H1 (cell line): Measurements from ENCODE around the gene RHEB. TPM values are rescaled to one million over a fixed set of nuclear protein-coding genes. Genes with fewer than 3 reads are reported as not detected.

Source experiments
- CTCF ChIA-PET: fragments of 300-600 bp; sonication (Branson Sonifier 250); formaldehyde crosslinking; loops from one replicate; lab custom pipeline; 2021; ENCODE audit not compliant: partially characterized antibody; lab: Charles Lee
- POLR2A ChIA-PET: fragments of 300-600 bp; sonication (Branson Sonifier 250); formaldehyde crosslinking; loops from one replicate; lab custom pipeline; 2021; ENCODE audit warnings: inconsistent platforms; ENCODE audit not compliant: partially characterized antibody; lab: Charles Lee
- DNase-seq, 2 experiments: peaks; one replicate each; pipeline versions ENCODE4 v3.0.0 to v3.0.0-alpha.2; 2010 to 2022; ENCODE audit warnings: low spot score in 2 of 2, low read depth in 1 of 2, mixed read lengths in 1 of 2
- FAIRE-seq: peaks from 2 replicates; lab custom pipeline; 2011; peaks lifted over from hg19 to GRCh38; lab: Jason Lieb, UNC
- H2AFZ ChIP-seq: 2 replicates; pipeline ENCODE4 v1.8.1; 2012; ENCODE audit warnings: low read length, inconsistent platforms
- H2AK5ac ChIP-seq: 2 replicates; pipeline ENCODE4 v1.6.1; 2013; ENCODE audit warnings: low read depth, low read length
- H2BK120ac ChIP-seq: replicated peaks from 2 replicates; pipeline ENCODE3; 2013; ENCODE audit warnings: low read depth, low read length, inconsistent platforms
- H2BK12ac ChIP-seq: 2 replicates; pipeline ENCODE4 v1.6.1; 2013; ENCODE audit warnings: low read depth, low read length
- H2BK15ac ChIP-seq: 2 replicates; pipeline ENCODE4 v1.6.1; 2013; ENCODE audit warnings: low read length
- H2BK20ac ChIP-seq: 2 replicates; pipeline ENCODE4 v1.6.1; 2013; ENCODE audit warnings: low read length
- H2BK5ac ChIP-seq: 2 replicates; pipeline ENCODE4 v1.6.1; 2013; ENCODE audit warnings: low read depth, low read length
- H3K14ac ChIP-seq: 2 replicates; pipeline ENCODE4 v1.6.1; 2013; ENCODE audit warnings: inconsistent platforms; ENCODE audit not compliant: insufficient read length
- H3K18ac ChIP-seq: 2 replicates; pipeline ENCODE4 v1.6.1; 2013; ENCODE audit warnings: low read length; ENCODE audit errors: extremely low read depth
- H3K23ac ChIP-seq: 2 replicates; pipeline ENCODE4 v1.6.1; 2013; ENCODE audit warnings: inconsistent platforms; ENCODE audit not compliant: insufficient read length
- H3K23me2 ChIP-seq: 2 replicates; pipeline ENCODE4 v1.6.1; 2013; ENCODE audit warnings: low read depth, low read length
- H3K27ac ChIP-seq: 2 replicates; pipeline ENCODE4 v1.6.1; 2011; ENCODE audit warnings: low read depth, low read length, inconsistent platforms
- H3K27me3 ChIP-seq, 4 experiments: replicated peaks in 1 of 4; 1 replicate in 1 of 4; 2 replicates in 3 of 4; pipeline versions ENCODE4 v1.6.1 to v1.8.1; 2011 to 2013; ENCODE audit warnings: low read length in 3 of 4, mild to moderate bottlenecking in 3 of 4, inconsistent platforms in 2 of 4, mixed read lengths in 2 of 4, moderate library complexity in 1 of 4; ENCODE audit not compliant: control insufficient read depth in 3 of 4, insufficient read depth in 3 of 4; ENCODE audit errors: extremely low read depth in 1 of 4
- H3K36me3 ChIP-seq, 4 experiments: 2 replicates each; pipeline versions ENCODE4 v1.6.1 to v1.8.1; 2011 to 2013; ENCODE audit warnings: mild to moderate bottlenecking in 4 of 4, low read length in 3 of 4, moderate library complexity in 2 of 4, control low read depth in 1 of 4, inconsistent platforms in 1 of 4; ENCODE audit not compliant: insufficient read depth in 4 of 4, control insufficient read depth in 2 of 4
- H3K4ac ChIP-seq: replicated peaks from 2 replicates; pipeline ENCODE3; 2013; ENCODE audit warnings: low read length, low read depth, mixed read lengths, inconsistent platforms; ENCODE audit not compliant: insufficient read length
- H3K4me1 ChIP-seq, 4 experiments: replicated peaks in 1 of 4; 1 replicate in 1 of 4; 2 replicates in 3 of 4; pipeline versions ENCODE4 v1.6.1 to v1.8.1; 2011 to 2013; ENCODE audit warnings: low read length in 3 of 4, inconsistent platforms in 2 of 4, mixed read lengths in 1 of 4; ENCODE audit not compliant: insufficient read depth in 4 of 4, control insufficient read depth in 3 of 4
- H3K4me2 ChIP-seq, 2 experiments: 2 replicates each; pipeline versions ENCODE4 v1.6.1 to v1.8.1; 2011 to 2013; ENCODE audit warnings: low read depth in 2 of 2, low read length in 2 of 2, control low read depth in 1 of 2, inconsistent platforms in 1 of 2, mild to moderate bottlenecking in 1 of 2; ENCODE audit not compliant: insufficient read depth in 1 of 2
- H3K4me3 ChIP-seq, 4 experiments: fragments of 200-600, 300-600 bp in 1 of 4; sonication (generic), shearing (Covaris generic), sonication (Bioruptor Twin) in 1 of 4; 2 replicates each; pipeline versions ENCODE4 v1.5.1 to v1.8.1; 2011 to 2016; ENCODE audit warnings: low read length in 4 of 4, low read depth in 3 of 4, control low read depth in 2 of 4, inconsistent platforms in 2 of 4, mild to moderate bottlenecking in 2 of 4, mixed read lengths in 1 of 4, moderate library complexity in 1 of 4; ENCODE audit not compliant: insufficient read depth in 2 of 4; ENCODE audit errors: extremely low read depth in 1 of 4
- H3K56ac ChIP-seq: replicated peaks from 2 replicates; pipeline ENCODE3; 2013; ENCODE audit warnings: low read depth, mild to moderate bottlenecking, mixed read lengths, low read length, inconsistent platforms; ENCODE audit not compliant: insufficient read length
- H3K79me1 ChIP-seq: 2 replicates; pipeline ENCODE4 v1.6.1; 2013; ENCODE audit warnings: low read depth, low read length, control low read depth
- H3K79me2 ChIP-seq, 2 experiments: 2 replicates each; pipeline versions ENCODE4 v1.6.1 to v1.8.1; 2012 to 2013; ENCODE audit warnings: low read length in 2 of 2, mild to moderate bottlenecking in 2 of 2, inconsistent platforms in 1 of 2; ENCODE audit not compliant: insufficient read depth in 2 of 2, control insufficient read depth in 1 of 2
- H3K9ac ChIP-seq, 4 experiments: replicated peaks in 1 of 4; 1 replicate in 1 of 4; 2 replicates in 3 of 4; pipeline versions ENCODE4 v1.6.1 to v1.8.1; 2011 to 2013; ENCODE audit warnings: low read depth in 3 of 4, low read length in 3 of 4, control low read depth in 2 of 4, mild to moderate bottlenecking in 2 of 4, moderate library complexity in 2 of 4, inconsistent platforms in 1 of 4; ENCODE audit errors: extremely low read depth in 1 of 4
- H3K9me3 ChIP-seq, 2 experiments: 2 replicates each; pipeline versions ENCODE4 v1.6.1 to v1.8.1; 2012 to 2013; ENCODE audit warnings: mild to moderate bottlenecking in 2 of 2, moderate library complexity in 2 of 2, control low read depth in 1 of 2, inconsistent platforms in 1 of 2, low read depth in 1 of 2, low read length in 1 of 2, mixed read lengths in 1 of 2; ENCODE audit not compliant: insufficient read depth in 2 of 2
- H4K20me1 ChIP-seq, 2 experiments: replicated peaks in 1 of 2; 2 replicates each; pipeline versions ENCODE3 to v1.8.1; 2011 to 2013; ENCODE audit warnings: inconsistent platforms in 2 of 2, low read length in 2 of 2, mild to moderate bottlenecking in 1 of 2; ENCODE audit not compliant: insufficient read depth in 2 of 2, control insufficient read depth in 1 of 2
- H4K5ac ChIP-seq: 2 replicates; pipeline ENCODE4 v1.6.1; 2013; ENCODE audit warnings: low read length, low read depth, mixed read lengths, inconsistent platforms; ENCODE audit not compliant: insufficient read length
- H4K8ac ChIP-seq: 2 replicates; pipeline ENCODE4 v1.8.0; 2013; ENCODE audit warnings: mild to moderate bottlenecking, moderate library complexity, low read length, inconsistent platforms; ENCODE audit not compliant: insufficient read depth; ENCODE audit errors: extremely low read depth
- H4K91ac ChIP-seq: replicated peaks from 2 replicates; pipeline ENCODE3; 2013; ENCODE audit warnings: low read length, mixed read lengths, inconsistent platforms; ENCODE audit not compliant: insufficient read length
- ASH2L ChIP-seq: fragments of 200-600, 300-600 bp; sonication (generic); IDR thresholded peaks from one replicate; pipeline ENCODE4 v1.7.1; 2017; ENCODE audit warnings: low read length
- ATF3 ChIP-seq: IDR thresholded peaks from 2 replicates; pipeline ENCODE4 v1.6.1; 2011; ENCODE audit warnings: low read depth, mild to moderate bottlenecking, low read length; ENCODE audit not compliant: insufficient read depth
- CHD1 ChIP-seq: IDR thresholded peaks from 2 replicates; pipeline ENCODE4 v1.6.1; 2012; ENCODE audit warnings: low read depth, low read length, improper control_type of control experiment
- CHD2 ChIP-seq: IDR thresholded peaks from 2 replicates; pipeline ENCODE4 v1.6.1; 2012; ENCODE audit warnings: low read length, improper control_type of control experiment
- HDAC2 ChIP-seq, 2 experiments: fragments of 300-600 bp in 1 of 2; sonication (generic) in 1 of 2; IDR thresholded peaks; 2 replicates each; pipeline ENCODE4 v1.6.1; 2011 to 2012; ENCODE audit warnings: low read depth in 2 of 2, low read length in 2 of 2, mild to moderate bottlenecking in 2 of 2, moderate library complexity in 2 of 2, borderline replicate concordance in 1 of 2, inconsistent platforms in 1 of 2
- POLR2A ChIP-seq, 2 experiments: IDR thresholded peaks; 1 replicate in 1 of 2; 2 replicates in 1 of 2; pipeline ENCODE4 v1.6.1; 2011; ENCODE audit warnings: low read depth in 2 of 2, low read length in 2 of 2, mild to moderate bottlenecking in 2 of 2; ENCODE audit errors: control extremely low read depth in 1 of 2
- SAP30 ChIP-seq: fragments of 300-600 bp; sonication (generic); IDR thresholded peaks from 2 replicates; pipeline ENCODE4 v1.7.1; 2012; ENCODE audit warnings: low read length, moderate library complexity, mild to moderate bottlenecking, inconsistent platforms; ENCODE audit not compliant: insufficient read depth, insufficient replicate concordance
- TAF1 ChIP-seq: IDR thresholded peaks from 2 replicates; pipeline ENCODE4 v1.6.1; 2011; ENCODE audit warnings: mild to moderate bottlenecking, low read depth, low read length
- TEAD4 ChIP-seq: IDR thresholded peaks from 2 replicates; pipeline ENCODE4 v1.6.1; 2012; ENCODE audit warnings: low read depth, low read length, inconsistent platforms, mixed read lengths
- ZNF274 ChIP-seq: IDR thresholded peaks from 2 replicates; pipeline ENCODE4 v1.7.0; 2012; ENCODE audit warnings: low read length, borderline replicate concordance; ENCODE audit errors: extremely low read depth
- WGBS, 2 experiments: shearing (Covaris generic) in 1 of 2; methylation state at CpG; one replicate each; pipeline versions ENCODE4 v1.1.6 to v1.1.7; 2013 to 2015; ENCODE audit warnings: low lambda C conversion rate in 2 of 2, mixed read lengths in 2 of 2, inconsistent platforms in 1 of 2, low coverage in 1 of 2, missing lambda C conversion rate in 1 of 2; ENCODE audit not compliant: insufficient replicate concordance in 2 of 2, insufficient coverage in 1 of 2, insufficient read length in 1 of 2; ENCODE audit errors: extremely low coverage in 1 of 2, missing lambda C conversion rate in 1 of 2; 5-methylcytosine and 5-hydroxymethylcytosine counted together
- polyA plus RNA-seq, 7 experiments: library from polyadenylated mRNA; depleted of rRNA in 3 of 7; stranded (reverse) in 5 of 7; unstranded in 2 of 7; fragments of >200 nt in 5 of 7; fragments of 200-250 nt in 2 of 7; gene quantifications; 1 replicate in 5 of 7; 2 replicates in 1 of 7; 4 replicates in 1 of 7; pipeline versions ENCODE4 v1.2.1 to v1.2.3, GENCODE V29; 2011 to 2013; ENCODE audit warnings: missing spikeins in 2 of 7, mixed read lengths in 2 of 7
- total RNA-seq: library from RNA; stranded (reverse); fragmentation: NEBNext Ultra II Directional; extraction: Animal tissue kit (Norgen Biotek cat#: 25700); gene quantifications from 2 replicates; pipeline ENCODE4 v1.2.1, GENCODE V29; 2021

The RHEB gene
- total and polyA plus RNA-seq, 2 of the 8 experiments (the other 6 are each of a cell fraction or from before 2014, with no cell fraction given) = 60.8 to 132 TPM

- 92% methylated on average over 10 of the region's 10 CpGs; no CpG with 5 or more reads in 1 of the 2 experiments for whole genome bisulfite sequencing, 2 experiments
- ChIA-PET POLR2A (interaction anchor here (0.6 kb wide), 1 partner anchor 14 kb away, joined by 3 read pairs; no protein-coding TSS in a partner anchor), CTCF (interaction anchor here (0.8 to 1.6 kb wide), 10 partner anchors 9 to 292 kb away, joined by 3 to 5 read pairs (median 4); no protein-coding TSS in a partner anchor)
- Histone ChIP-seq H2AFZ (no peak overlapping the region), H3K36me3 (no peaks in the 10 kb centered on the region), H2BK20ac (no peak overlapping the region), H2BK5ac (no peak overlapping the region), H3K23ac (no peak overlapping the region), H4K8ac (no peak overlapping the region), H2BK15ac (no peak overlapping the region), H2BK12ac (no peak overlapping the region), H4K91ac (no peak overlapping the region), H3K56ac (no peak overlapping the region), H3K9me3 (no peaks in the 10 kb centered on the region), H2BK120ac (no peak overlapping the region), H3K4me1 (peaks cover 0 to 17% (median 6%) of the 10 kb centered on the region in 4 experiments; a peak in 6 of 7 replicates), H3K14ac (no peak overlapping the region), H2AK5ac (no peak overlapping the region), H3K27ac (no peak overlapping the region), H3K79me1 (no peaks in the 10 kb centered on the region), H4K5ac (no peak overlapping the region), H3K4ac (no peak overlapping the region), H4K20me1 (no peaks in the 10 kb centered on the region), H3K79me2 (no peaks in the 10 kb centered on the region), H3K23me2 (peaks cover 8% of the 10 kb centered on the region; the same call in 1 of the 2 replicates), H3K27me3 (peaks cover 0 to 14% (median 10%) of the 10 kb centered on the region in 4 experiments; a peak in 5 of 7 replicates), H3K4me2 (no peak overlapping the region), H3K4me3 (no peak overlapping the region), H3K18ac (no peak overlapping the region), H3K9ac (no peak overlapping the region)
- DNase-seq (no peak), FAIRE-seq (no peak)
- no peak for TF ChIP-seq TAF1
- no peak for TF ChIP-seq HDAC2 (IDR thresholded peaks at IDR 0.05; ENCODE audit: borderline replicate concordance in 1 of 2, low read depth in 2 of 2, low read length in 2 of 2)
- TF ChIP-seq SAP30 = no peak
- TF ChIP-seq ZNF274 = no peak
- TF ChIP-seq POLR2A (IDR thresholded peaks at IDR 0.05; ENCODE audit: control extremely low read depth in 1 of 2, low read depth in 2 of 2, low read length in 2 of 2) = no peak
- TF ChIP-seq ASH2L = no peak
- no peak for TF ChIP-seq ATF3
- TF ChIP-seq CHD1 = no peak
- no peak for TF ChIP-seq CHD2
- no peak for TF ChIP-seq TEAD4
These were observed 76.8 kb downstream of the RHEB start for GRCh38 chr7:151442776-151443496.
